WTC11 (cell line): ENCODE measurements around the gene CLEC4M.

Experiments used
- CBFB ChIP-seq: sonication (generic); formaldehyde crosslinking; IDR thresholded peaks from 2 replicates; pipeline ENCODE4 v1.8.1; 2022; ENCODE audit warnings: mild to moderate bottlenecking, low read depth, missing genetic modification reagents
- ESRRA ChIP-seq: sonication (generic); formaldehyde crosslinking; IDR thresholded peaks from 2 replicates; pipeline ENCODE4 v1.8.1; 2022; ENCODE audit warnings: mild to moderate bottlenecking, missing genetic modification reagents, borderline replicate concordance
- JUN ChIP-seq: sonication (generic); formaldehyde crosslinking; IDR thresholded peaks from 2 replicates; pipeline ENCODE4 v1.8.0; 2023; ENCODE audit warnings: mild to moderate bottlenecking, missing genetic modification reagents
- MXD4 ChIP-seq: fragments of 250-450 bp; sonication (Bioruptor Pico); IDR thresholded peaks from 2 replicates; pipeline ENCODE4 v1.8.0; 2021; ENCODE audit warnings: mild to moderate bottlenecking, moderate library complexity, borderline replicate concordance
- MYBL2 ChIP-seq: sonication (generic); formaldehyde crosslinking; IDR thresholded peaks from 2 replicates; pipeline ENCODE4 v1.8.1; 2023; ENCODE audit warnings: mild to moderate bottlenecking, moderate library complexity, missing genetic modification reagents
- NFYB ChIP-seq: sonication (generic); formaldehyde crosslinking; conservative IDR thresholded peaks from 2 replicates; pipeline ENCODE4 v1.8.0; 2022; ENCODE audit warnings: low read depth, missing genetic modification reagents
- NR2C2 ChIP-seq: sonication (generic); formaldehyde crosslinking; IDR thresholded peaks from 2 replicates; pipeline ENCODE4 v1.8.0; 2022; ENCODE audit warnings: mild to moderate bottlenecking, missing genetic modification reagents
- ZNF121 ChIP-seq: sonication (generic); formaldehyde crosslinking; IDR thresholded peaks from 2 replicates; pipeline ENCODE4 v1.8.0; 2023; ENCODE audit warnings: missing genetic modification reagents
- TF ChIP-seq, protein P1 (sequence below): fragments of 200-600 bp; IDR thresholded peaks from 2 replicates; pipeline ENCODE4 v1.8.0; 2022; ENCODE audit warnings: antibody characterized with exemption
- TF ChIP-seq, protein P2 (sequence below): sonication (generic); formaldehyde crosslinking; IDR thresholded peaks from 2 replicates; pipeline ENCODE4 v1.8.1; 2023; ENCODE audit warnings: mild to moderate bottlenecking, missing genetic modification reagents, borderline replicate concordance

DNA sequence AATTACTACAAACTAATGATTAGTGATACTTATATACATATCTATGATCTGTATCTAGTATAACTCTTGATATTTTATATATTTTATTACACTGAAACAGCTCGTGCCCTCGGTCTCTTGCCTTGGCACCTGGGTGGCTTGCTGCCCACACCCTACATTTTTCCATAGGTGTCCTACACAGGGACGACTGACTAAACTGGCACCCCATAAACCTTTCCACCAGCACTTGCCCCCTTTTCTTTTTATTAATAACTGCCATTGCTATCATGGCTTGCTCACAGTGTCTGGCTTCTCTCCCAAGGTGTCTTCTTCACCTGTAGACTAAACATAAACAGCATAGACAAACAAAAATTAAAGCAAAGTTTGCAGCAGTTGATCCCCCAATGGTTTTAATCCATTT, 30.4 kb downstream of the CLEC4M start:
- TF ChIP-seq MXD4 (CRISPR knock-in tag), result no peak
- TF ChIP-seq, protein P1, sequence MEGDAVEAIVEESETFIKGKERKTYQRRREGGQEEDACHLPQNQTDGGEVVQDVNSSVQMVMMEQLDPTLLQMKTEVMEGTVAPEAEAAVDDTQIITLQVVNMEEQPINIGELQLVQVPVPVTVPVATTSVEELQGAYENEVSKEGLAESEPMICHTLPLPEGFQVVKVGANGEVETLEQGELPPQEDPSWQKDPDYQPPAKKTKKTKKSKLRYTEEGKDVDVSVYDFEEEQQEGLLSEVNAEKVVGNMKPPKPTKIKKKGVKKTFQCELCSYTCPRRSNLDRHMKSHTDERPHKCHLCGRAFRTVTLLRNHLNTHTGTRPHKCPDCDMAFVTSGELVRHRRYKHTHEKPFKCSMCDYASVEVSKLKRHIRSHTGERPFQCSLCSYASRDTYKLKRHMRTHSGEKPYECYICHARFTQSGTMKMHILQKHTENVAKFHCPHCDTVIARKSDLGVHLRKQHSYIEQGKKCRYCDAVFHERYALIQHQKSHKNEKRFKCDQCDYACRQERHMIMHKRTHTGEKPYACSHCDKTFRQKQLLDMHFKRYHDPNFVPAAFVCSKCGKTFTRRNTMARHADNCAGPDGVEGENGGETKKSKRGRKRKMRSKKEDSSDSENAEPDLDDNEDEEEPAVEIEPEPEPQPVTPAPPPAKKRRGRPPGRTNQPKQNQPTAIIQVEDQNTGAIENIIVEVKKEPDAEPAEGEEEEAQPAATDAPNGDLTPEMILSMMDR, result no peak
- TF ChIP-seq ZNF121 (CRISPR knock-in tag), result no peak
- TF ChIP-seq JUN (CRISPR knock-in tag), result no peak
- TF ChIP-seq CBFB (CRISPR knock-in tag), result no peak
- TF ChIP-seq MYBL2 (CRISPR knock-in tag), result no peak
- TF ChIP-seq ESRRA (CRISPR knock-in tag), result no peak
- TF ChIP-seq, protein P2, sequence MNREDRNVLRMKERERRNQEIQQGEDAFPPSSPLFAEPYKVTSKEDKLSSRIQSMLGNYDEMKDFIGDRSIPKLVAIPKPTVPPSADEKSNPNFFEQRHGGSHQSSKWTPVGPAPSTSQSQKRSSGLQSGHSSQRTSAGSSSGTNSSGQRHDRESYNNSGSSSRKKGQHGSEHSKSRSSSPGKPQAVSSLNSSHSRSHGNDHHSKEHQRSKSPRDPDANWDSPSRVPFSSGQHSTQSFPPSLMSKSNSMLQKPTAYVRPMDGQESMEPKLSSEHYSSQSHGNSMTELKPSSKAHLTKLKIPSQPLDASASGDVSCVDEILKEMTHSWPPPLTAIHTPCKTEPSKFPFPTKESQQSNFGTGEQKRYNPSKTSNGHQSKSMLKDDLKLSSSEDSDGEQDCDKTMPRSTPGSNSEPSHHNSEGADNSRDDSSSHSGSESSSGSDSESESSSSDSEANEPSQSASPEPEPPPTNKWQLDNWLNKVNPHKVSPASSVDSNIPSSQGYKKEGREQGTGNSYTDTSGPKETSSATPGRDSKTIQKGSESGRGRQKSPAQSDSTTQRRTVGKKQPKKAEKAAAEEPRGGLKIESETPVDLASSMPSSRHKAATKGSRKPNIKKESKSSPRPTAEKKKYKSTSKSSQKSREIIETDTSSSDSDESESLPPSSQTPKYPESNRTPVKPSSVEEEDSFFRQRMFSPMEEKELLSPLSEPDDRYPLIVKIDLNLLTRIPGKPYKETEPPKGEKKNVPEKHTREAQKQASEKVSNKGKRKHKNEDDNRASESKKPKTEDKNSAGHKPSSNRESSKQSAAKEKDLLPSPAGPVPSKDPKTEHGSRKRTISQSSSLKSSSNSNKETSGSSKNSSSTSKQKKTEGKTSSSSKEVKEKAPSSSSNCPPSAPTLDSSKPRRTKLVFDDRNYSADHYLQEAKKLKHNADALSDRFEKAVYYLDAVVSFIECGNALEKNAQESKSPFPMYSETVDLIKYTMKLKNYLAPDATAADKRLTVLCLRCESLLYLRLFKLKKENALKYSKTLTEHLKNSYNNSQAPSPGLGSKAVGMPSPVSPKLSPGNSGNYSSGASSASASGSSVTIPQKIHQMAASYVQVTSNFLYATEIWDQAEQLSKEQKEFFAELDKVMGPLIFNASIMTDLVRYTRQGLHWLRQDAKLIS (CRISPR knock-in tag), result no peak
- TF ChIP-seq NFYB (CRISPR knock-in tag), result no peak
- no peak for TF ChIP-seq NR2C2 (CRISPR knock-in tag)
